ENCODE results near the gene KDM4C.
A peak's percentile ranks its signal among the peaks of the same experiment; 100 is the strongest.
"Not testable (repeated sequence)": the region's sequence is repeated elsewhere in the genome, so short reads cannot be mapped to it uniquely, and the experiment has no call there.

Gene KDM4C

DNA sequence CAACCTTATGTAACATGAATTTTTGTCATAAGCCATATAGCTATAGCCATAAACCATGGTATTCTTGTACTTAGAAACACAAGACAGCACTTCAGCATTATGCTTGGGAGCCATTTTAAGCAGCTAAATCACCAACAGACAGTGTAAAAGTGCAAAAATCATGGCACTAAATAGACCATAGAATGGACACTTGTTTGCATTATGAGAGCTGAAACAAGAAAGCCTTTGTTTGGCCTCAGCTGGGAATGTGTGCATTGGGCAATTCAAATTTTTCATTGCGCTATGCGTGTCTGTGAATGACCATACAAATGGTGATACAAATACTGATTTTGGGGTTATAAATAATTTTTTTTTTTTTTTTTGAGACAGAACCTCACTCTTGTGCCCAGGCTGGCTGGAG, 23.7 kb downstream of the KDM4C start:
- H3K27ac Mint-ChIP-seq: no peak overlapping the region

DNA sequence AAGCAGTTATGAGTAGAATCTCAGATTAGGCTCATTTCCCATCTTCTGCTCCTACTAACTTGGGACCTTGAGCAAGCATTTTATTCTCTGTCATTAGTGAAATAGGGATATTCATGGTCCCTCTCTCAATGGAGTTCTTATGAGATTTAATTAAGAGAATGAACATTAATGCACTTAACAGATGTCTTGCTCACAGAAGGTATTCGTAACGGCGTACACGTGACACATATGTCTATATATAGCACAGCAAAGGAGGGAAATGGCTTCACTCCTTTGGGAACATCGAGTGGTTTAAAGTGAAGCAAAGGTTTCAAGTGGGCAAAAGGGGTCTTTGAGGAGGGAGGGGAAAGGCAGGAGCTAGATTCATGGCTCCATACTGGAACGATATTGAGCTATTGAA, 24.6 kb downstream of the KDM4C start:
- no peaks in the 10 kb centered on the region for H3K9me3 Mint-ChIP-seq
- peak overlapping the region; percentile 1 for H3K4me3 Mint-ChIP-seq
- no peaks in the 10 kb centered on the region for H3K36me3 Mint-ChIP-seq
- peaks cover 82% of the 10 kb centered on the region for H3K4me1 Mint-ChIP-seq
- no peaks in the 10 kb centered on the region for H3K27me3 Mint-ChIP-seq
- H3K27ac Mint-ChIP-seq: no peak overlapping the region

More for the DNA sequence above, 23.7 kb downstream of the KDM4C start:
- H3K36me3 Mint-ChIP-seq: no peaks in the 10 kb centered on the region
- no peaks in the 10 kb centered on the region for H3K27me3 Mint-ChIP-seq
- H3K9me3 Mint-ChIP-seq: no peaks in the 10 kb centered on the region
- no peak overlapping the region for H3K4me3 Mint-ChIP-seq
- H3K4me1 Mint-ChIP-seq: peaks cover 86% of the 10 kb centered on the region

GRCh38 chr9:6782981-6783380, 25.2 kb downstream of the KDM4C start:
- Mint-ChIP-seq H3K36me3 (no peaks in the 10 kb centered on the region), H3K27me3 (no peaks in the 10 kb centered on the region), H3K4me1 (peaks cover 83% of the 10 kb centered on the region), H3K9me3 (no peaks in the 10 kb centered on the region), H3K27ac (peak overlapping the region; percentile 0), H3K4me3 (peak overlapping the region; percentile 1)

DNA sequence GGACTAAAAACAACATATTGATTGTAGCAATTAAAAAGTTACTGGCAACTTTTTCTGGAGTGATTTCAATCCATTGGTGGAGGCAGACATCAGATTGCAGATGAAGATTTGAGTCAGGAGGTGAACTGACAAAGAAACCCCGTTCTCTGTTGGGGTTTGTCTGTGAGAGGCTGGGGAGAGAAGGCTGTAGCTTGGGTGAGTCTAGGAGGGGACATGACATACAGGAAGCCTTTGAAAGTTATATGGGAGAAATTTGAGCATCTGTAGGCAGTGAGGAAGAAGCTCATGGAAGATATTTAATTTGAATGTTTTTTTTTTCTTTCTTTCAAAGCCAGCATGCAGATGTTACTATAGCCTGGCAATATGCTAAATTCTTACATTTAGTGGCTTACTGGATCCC, 26.0 kb downstream of the KDM4C start:
- no peaks in the 10 kb centered on the region for H3K27me3 Mint-ChIP-seq
- peaks cover 87% of the 10 kb centered on the region for H3K4me1 Mint-ChIP-seq
- H3K4me3 Mint-ChIP-seq: peak overlapping the region; percentile 55
- no peaks in the 10 kb centered on the region for H3K36me3 Mint-ChIP-seq
- no peak overlapping the region for H3K27ac Mint-ChIP-seq
- H3K9me3 Mint-ChIP-seq: no peaks in the 10 kb centered on the region

GRCh38 chr9:6785682-6786081, 27.9 kb downstream of the KDM4C start:
- H3K27ac Mint-ChIP-seq: peak overlapping the region; percentile 87
- no peak overlapping the region for H3K4me3 Mint-ChIP-seq
- peaks cover 73% of the 10 kb centered on the region for H3K4me1 Mint-ChIP-seq
- H3K9me3 Mint-ChIP-seq: no peaks in the 10 kb centered on the region
- H3K27me3 Mint-ChIP-seq: no peaks in the 10 kb centered on the region
- no peaks in the 10 kb centered on the region for H3K36me3 Mint-ChIP-seq

GRCh38 chr9:6787793-6788161, 30.0 kb downstream of the KDM4C start:
- no peak overlapping the region for H3K4me3 Mint-ChIP-seq
- H3K4me1 Mint-ChIP-seq: peaks cover 60% of the 10 kb centered on the region
- peak overlapping the region; percentile 43 for H3K27ac Mint-ChIP-seq
- no peaks in the 10 kb centered on the region for H3K27me3 Mint-ChIP-seq
- peaks cover 1% of the 10 kb centered on the region for H3K36me3 Mint-ChIP-seq
- no peaks in the 10 kb centered on the region for H3K9me3 Mint-ChIP-seq

- Mint-ChIP-seq H3K27me3 (no peaks in the 10 kb centered on the region), H3K4me3 (no peak overlapping the region), H3K4me1 (peaks cover 54% of the 10 kb centered on the region), H3K9me3 (no peaks in the 10 kb centered on the region), H3K36me3 (peaks cover 3% of the 10 kb centered on the region), H3K27ac (peak overlapping the region; percentile 12)
Measured at GRCh38 chr9:6788162-6789016, 30.6 kb downstream of the KDM4C start.

- not testable (repeated sequence) for H3K9me3 Mint-ChIP-seq, H3K27ac Mint-ChIP-seq, H3K4me3 Mint-ChIP-seq, H3K36me3 Mint-ChIP-seq, H3K27me3 Mint-ChIP-seq
- peaks cover 48% of the 10 kb centered on the region for H3K4me1 Mint-ChIP-seq
Measured at GRCh38 chr9:6789017-6789338, 31.2 kb downstream of the KDM4C start.

DNA sequence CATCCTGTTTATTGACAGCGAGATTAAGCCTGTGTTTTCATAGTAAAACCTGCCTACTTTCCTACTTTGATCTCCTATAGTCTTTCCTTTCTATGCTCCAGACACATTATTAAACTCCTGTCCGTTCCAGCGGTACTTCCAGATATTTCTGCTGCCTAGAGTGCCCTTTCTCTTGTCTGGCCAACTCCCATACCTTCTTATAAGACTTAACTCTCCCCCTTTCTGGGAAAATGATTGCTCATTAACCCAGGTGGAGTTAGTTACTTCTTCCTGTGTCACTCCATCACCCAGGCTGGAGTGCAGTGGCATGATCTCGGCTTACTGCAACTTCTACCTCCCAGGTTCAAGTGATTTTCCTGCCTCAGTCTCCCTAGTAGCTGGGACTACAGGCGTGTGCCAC, 33.1 kb downstream of the KDM4C start:
- Mint-ChIP-seq H3K9me3 (no peaks in the 10 kb centered on the region), H3K4me3 (no peak overlapping the region), H3K27me3 (no peaks in the 10 kb centered on the region), H3K4me1 (peaks cover 29% of the 10 kb centered on the region), H3K36me3 (peaks cover 13% of the 10 kb centered on the region), H3K27ac (no peak overlapping the region)

- Mint-ChIP-seq H3K4me3 (no peak overlapping the region), H3K36me3 (peaks cover 22% of the 10 kb centered on the region), H3K27me3 (no peaks in the 10 kb centered on the region), H3K9me3 (no peaks in the 10 kb centered on the region), H3K4me1 (peaks cover 12% of the 10 kb centered on the region), H3K27ac (no peak overlapping the region)
Measured at GRCh38 chr9:6793203-6793602, 35.4 kb downstream of the KDM4C start.

DNA sequence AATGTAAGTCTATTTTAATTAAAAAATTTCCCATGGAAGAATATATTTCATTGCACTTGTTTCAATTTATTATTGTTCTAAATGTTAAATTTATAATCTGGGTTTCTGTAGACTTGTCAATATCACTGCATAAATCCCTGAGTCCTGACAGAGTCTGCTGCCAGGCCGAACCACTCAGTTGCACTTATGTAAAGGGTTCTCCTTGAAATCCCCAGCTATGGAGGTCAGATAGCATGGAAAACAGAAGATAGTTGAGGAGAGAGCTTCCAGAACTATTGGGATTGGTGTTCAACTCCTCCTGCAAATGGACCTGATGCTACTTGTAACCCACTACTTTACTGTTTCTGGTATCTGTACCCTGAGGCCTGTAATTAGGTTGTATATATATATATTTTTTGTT, 37.2 kb downstream of the KDM4C start:
- Mint-ChIP-seq H3K9me3 (no peaks in the 10 kb centered on the region), H3K4me1 (peaks cover 5% of the 10 kb centered on the region), H3K27me3 (no peaks in the 10 kb centered on the region)

DNA sequence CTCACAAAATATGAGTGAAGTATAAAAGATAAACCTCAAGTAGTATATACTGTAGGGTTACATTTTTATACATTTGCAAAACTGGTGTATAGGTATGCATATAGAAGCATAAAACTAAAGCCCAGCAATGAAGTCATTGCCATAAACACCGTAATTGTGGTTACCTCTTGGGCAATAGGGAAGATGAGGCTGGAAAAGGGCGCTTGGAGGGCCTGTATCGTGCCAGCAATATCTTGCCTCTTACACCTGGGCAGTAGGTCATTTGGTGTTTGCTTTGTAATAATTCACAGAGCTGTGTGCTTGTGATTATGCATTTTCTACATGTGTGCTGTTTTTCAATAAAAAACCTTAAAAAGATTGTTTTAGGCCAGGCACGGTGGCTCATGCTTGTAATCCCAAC, 45.2 kb downstream of the KDM4C start:
- Mint-ChIP-seq H3K27ac (no peak overlapping the region), H3K9me3 (no peaks in the 10 kb centered on the region), H3K36me3 (peaks cover 12% of the 10 kb centered on the region), H3K4me3 (no peak overlapping the region), H3K27me3 (no peaks in the 10 kb centered on the region), H3K4me1 (no peaks in the 10 kb centered on the region)

More for the DNA sequence above, 37.2 kb downstream of the KDM4C start:
- H3K27ac Mint-ChIP-seq: no peak overlapping the region
- H3K4me3 Mint-ChIP-seq: no peak overlapping the region
- H3K36me3 Mint-ChIP-seq: peaks cover 26% of the 10 kb centered on the region

DNA sequence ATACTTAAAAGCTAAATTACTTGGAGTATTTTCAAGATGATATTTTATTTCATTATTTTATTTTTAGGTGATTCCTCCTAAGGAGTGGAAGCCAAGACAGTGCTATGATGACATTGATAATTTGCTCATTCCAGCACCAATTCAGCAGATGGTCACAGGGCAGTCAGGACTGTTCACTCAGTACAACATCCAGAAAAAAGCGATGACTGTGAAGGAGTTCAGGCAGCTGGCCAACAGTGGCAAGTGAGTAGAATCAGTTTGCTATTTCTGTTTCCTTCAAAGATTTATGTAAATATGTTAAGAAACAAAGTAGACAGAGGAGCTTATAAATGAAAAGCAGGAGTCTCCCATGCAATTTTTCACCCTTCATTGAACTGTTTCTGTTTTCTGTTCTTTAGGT, 47.8 kb downstream of the KDM4C start:
- Mint-ChIP-seq H3K36me3 (peaks cover 7% of the 10 kb centered on the region), H3K4me3 (no peak overlapping the region), H3K4me1 (no peaks in the 10 kb centered on the region), H3K9me3 (no peaks in the 10 kb centered on the region), H3K27ac (no peak overlapping the region), H3K27me3 (no peaks in the 10 kb centered on the region)

- H3K4me3 Mint-ChIP-seq, H3K27me3 Mint-ChIP-seq, H3K4me1 Mint-ChIP-seq, H3K36me3 Mint-ChIP-seq, H3K27ac Mint-ChIP-seq, H3K9me3 Mint-ChIP-seq: not testable (repeated sequence)
Measured at GRCh38 chr9:6806318-6806717, 48.5 kb downstream of the KDM4C start.

DNA sequence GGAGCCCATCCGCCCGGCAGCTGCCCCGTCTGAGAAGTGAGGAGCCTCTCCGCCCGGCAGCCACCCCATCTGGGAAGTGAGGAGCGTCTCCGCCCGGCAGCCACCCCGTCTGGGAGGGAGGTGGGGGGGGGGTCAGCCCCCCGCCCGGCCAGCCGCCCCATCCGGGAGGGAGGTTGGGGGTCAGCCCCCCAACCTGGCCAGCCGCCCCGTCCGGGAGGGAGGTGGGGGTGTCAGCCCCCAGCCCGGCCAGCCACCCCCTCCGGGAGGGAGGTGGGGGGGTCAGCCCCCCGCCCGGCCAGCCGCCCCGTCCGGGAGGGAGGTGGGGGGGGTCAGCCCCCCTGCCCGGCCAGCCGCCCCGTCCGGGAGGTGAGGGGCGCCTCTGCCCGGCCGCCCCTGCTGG, 49.9 kb downstream of the KDM4C start:
- not testable (repeated sequence) for H3K27ac Mint-ChIP-seq, H3K27me3 Mint-ChIP-seq, H3K4me1 Mint-ChIP-seq, H3K9me3 Mint-ChIP-seq, H3K36me3 Mint-ChIP-seq, H3K4me3 Mint-ChIP-seq

DNA sequence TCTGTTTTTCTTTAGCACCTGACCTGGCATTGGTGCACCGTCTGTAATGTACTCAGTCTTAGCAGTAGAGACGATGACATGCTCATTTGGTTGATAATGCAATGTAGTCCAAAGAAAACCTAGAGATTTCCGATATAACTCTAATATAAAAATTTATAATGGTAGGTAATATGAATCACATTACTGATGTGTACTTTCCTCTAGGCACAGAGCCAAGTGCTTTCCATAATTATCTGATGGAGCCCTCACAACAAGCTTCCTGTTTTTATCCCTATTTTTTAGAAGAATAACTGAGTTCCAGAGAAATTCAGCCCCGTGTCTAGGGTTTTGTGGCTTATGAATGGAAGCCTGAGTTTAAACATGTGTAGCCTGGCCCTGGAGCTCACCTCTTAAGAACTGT, 53.7 kb downstream of the KDM4C start:
- H3K36me3 Mint-ChIP-seq: peaks cover 1% of the 10 kb centered on the region
- no peak overlapping the region for H3K27ac Mint-ChIP-seq
- no peak overlapping the region for H3K4me3 Mint-ChIP-seq
- H3K27me3 Mint-ChIP-seq: no peaks in the 10 kb centered on the region
- no peaks in the 10 kb centered on the region for H3K9me3 Mint-ChIP-seq
- H3K4me1 Mint-ChIP-seq: peaks cover 10% of the 10 kb centered on the region

DNA sequence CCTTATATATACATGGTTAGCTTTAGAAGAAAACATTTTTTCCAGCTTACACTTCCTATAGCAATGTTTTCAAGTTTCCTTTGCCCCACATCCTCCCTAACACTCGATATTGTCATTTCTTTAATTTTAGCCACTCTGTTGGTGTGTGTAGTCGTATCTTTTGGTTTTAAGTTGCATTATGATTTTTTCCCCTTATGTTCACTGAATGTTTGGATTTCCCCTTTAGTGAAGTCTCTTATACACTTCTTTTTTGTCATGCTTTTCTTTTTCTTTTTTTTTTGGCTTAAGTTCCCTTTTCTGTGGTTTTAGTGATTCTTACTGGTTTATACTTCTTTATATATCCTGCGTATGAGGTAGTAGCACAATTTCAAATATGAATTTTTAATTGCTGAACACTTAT, 58.8 kb downstream of the KDM4C start:
- Mint-ChIP-seq H3K36me3 (peaks cover 10% of the 10 kb centered on the region), H3K27me3 (no peaks in the 10 kb centered on the region), H3K4me3 (no peak overlapping the region), H3K27ac (peak overlapping the region; percentile 12), H3K4me1 (peaks cover 28% of the 10 kb centered on the region), H3K9me3 (no peaks in the 10 kb centered on the region)

Measured in activated naive CD4-positive, alpha-beta T cell treated with anti-CD3 and anti-CD28 coated beads, Interleukin-2, amount 50 U/mL, for 24 hours (primary cell).